GM21515 (cell line): ENCODE data around the gene SLC35A3.
"Not testable (repeated sequence)": the region's sequence is repeated elsewhere in the genome, so short reads cannot be mapped to it uniquely, and the experiment has no call there.

ENCODE experiments used
- ATAC-seq: cut with Tn5 transposase; IDR thresholded peaks from one replicate; pipeline ENCODE4 v1.9.1; 2021; ENCODE audit not compliant: unreplicated experiment

Gene SLC35A3

DNA sequence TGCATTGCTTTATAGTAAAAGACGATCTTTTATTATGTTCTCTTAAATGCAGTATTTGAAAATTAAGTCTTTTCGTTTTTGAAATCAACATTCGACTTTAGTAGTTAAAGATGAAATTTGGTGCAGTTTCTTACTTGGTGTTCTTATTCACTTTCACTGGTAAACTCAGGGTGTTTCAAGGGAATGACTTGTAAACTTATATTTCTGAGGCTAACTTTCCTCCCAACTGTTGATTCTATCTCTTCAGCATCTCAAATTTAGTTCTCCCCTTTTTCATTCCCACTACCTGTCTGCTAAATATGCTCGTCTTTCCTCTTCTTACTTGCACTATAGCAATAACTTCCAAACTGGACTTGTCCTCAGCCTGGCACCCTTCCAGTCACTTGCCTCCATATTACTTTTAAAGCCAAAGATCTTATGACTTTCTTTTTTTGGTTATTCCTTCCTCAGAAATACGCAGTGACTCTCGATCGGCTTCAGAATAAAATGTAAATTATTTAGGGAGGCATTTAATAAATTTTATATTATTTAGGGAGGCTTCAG is 988 bp downstream of the SLC35A3 start:
- ATAC-seq: no peak

DNA sequence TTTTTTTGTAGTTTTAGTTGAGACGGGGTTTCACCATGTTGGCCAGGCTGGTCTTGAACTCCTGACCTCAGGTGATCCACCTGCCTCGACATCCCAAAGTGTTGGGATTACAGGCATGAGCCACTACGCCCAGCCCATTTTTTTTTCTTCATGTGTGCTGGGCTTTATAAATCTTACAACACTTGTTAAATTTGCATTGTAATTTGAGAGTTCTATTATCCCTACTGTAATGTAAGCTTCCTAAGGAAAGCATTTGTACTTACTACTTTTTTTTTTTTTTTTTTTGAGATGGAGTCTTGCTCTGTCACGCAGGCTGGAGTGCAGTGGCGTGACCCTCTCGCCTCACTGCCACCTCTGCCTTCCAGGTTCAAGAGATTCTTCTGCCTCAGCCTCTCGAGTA is 2.3 kb downstream of the SLC35A3 start:
- not testable (repeated sequence) for ATAC-seq

DNA sequence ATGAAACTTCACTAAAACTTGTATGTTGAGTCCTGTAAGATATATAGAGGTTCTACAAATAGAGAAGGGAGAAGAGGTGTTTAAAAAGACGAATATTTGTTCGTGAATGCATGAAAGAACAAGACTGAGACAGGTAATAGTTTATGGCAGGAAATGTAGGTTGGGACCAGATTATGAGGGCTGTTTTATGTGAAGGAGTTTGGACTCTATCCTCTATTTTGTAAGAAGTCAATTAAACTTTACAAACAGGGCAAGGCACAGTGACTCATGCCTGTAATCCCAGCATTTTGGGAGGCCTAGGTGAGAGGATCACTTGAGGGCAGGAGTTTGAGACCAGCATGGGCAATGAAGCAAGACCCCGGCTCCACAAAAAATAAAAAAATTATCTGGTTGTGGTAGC is 5.7 kb downstream of the SLC35A3 start:
- ATAC-seq: no peak

DNA sequence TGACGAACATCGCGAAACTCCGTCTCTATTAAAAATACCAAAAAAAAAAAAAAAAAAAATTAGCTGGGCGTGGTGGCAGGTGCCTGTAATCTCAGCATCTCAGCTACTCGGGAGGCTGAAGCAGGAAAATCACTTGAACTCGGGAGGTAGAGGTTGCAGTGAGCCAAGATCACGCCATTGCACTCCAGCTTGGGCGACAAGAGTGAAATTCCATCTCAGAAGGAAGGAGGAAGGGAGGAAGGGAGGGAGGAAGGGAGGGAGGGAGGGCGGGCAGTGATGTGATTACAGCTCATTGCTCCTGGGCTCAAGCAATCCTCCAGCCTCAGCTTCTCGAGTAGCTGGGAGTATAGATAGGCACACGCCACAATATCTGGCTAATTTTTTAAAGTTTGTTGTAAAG is 7.5 kb downstream of the SLC35A3 start:
- not testable (repeated sequence) for ATAC-seq

DNA sequence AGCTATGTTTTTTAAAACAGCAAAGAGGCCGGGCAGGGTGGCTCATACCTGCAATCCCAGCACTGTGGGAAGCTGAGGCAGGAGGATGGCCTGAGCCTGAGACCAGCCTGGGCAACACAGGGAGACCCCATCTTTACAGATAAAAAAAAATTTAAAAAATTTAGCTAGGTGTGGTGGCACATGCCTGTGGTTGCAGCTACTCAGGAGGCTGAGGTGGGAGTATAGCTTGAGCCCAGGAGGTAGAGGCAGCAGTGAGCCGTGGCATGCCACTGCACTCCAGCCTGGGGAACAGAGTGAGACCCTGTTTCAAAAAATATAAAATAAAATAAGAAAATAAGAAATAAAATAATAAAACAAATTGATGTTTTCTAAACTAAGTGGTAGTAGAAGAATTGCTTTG is 8.4 kb downstream of the SLC35A3 start:
- ATAC-seq: no peak

DNA sequence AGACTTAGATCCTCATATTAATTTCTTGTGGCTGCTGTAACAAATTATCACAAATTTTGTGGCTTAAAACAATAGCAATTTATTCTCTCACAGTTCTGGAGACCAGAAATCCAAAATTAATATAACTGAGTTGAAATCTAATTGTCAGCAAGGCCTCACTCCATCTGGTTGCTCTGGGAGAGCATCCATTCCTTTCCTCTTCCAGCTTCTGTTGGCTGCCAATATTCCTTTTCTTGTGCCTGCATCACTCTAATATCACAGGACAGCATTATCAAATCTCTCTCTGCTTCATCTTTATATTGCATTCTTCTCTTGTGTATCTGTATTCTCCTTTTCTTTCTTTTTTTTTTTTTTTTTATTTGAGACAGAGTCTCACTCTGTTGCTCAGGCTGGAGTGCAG is 9.3 kb downstream of the SLC35A3 start:
- no peak for ATAC-seq

DNA sequence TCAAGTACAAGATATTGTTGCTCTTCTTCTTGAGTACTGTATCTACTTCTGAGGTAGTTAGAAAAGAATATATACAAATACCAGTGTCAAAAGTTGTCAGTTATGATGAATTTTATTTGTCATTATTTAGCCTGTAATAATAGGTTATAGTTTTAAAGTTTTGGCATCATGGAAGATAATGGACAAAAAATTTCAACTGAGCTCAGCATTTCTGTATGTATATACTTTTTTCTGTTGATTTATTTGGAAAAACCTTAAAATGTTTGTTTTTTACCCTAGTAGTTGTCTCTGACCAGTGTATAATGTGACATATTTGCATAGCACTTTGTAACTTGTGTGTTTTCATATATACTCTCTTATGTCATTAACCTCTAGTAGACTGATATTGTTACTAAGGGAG is 11.1 kb downstream of the SLC35A3 start:
- no peak for ATAC-seq

DNA sequence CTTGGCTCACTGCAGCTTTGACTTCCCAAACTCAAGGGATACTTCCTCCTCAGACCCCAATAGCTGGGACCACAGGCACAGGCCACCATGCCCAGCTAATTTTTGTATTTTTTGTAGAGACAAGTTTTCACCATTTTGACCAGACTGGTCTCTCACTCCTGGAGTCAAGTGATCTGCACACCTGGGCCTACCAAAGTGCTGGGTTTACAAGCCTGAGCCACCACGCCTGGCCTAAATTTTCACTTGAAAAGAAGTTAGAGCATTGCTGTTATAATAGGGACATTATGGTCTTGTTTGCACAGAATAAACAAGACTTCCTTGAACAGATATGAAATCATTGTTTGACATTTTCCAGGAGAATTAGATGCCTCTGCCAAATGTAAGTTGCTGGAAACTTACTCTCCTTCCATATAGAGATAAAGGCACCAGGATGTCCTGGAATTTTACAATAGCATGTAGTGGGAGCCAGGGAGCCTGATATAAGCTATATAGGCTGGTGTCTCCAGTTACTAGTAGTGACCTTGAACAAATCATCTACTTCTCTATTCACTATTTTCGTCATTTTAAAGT is 16.9 kb downstream of the SLC35A3 start:
- ATAC-seq: no peak

DNA sequence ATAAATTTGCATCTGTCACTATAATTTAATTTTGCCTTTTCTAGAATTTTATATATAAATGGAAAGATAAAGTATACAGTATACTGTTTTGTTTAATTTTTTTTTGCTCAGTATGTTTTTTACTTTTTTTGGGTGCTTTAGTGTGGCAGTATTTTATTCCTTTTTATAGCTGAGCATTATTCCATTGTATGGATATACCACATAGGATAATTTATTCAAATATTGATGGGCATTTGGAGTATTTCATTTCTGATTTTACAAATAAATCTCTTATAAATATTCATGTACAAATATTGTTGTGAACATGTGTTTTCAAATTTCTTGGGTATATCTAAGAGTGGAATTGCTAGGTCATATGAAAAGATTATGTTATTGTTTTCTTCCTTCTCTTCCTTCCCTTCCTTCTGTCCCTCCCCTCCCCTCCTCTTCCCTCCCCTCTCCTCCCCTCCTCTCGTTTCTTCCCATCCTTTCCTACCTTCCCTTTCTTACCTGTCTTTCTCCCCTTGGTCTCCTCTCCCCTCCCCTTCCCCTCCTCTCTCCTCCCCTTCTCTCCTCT is 18.5 kb downstream of the SLC35A3 start:
- ATAC-seq: no peak

DNA sequence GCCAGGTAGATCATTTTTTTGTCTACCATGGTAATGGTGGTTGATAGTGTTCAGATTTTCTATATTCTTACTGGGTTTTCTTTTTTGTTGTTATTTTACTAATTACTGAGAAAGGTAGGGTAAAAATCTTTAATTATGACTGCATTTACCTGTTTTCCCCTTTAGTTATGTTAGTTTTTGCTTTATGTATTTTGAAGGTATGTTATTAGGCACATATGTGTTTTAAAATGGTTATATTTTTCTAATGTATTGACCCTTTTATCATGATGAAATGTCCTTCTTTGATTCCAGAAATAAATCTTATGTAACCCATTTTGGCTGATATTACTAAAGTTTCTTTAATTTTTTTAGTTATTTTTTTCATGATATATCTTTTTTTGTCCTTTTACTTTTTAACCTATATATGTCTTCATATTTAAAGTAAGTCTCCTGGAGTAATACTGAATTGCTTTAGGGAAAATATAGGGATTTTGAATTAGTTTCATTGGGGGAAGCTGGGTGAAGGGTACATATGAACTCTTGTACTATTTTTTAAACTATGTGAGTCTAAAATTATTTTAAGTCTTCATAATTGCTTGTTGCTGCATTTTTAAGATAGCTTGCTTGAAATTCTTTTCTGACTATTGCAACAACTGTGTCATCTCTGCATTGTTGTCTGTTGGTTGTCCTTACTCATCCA is 22.4 kb downstream of the SLC35A3 start:
- no peak for ATAC-seq

DNA sequence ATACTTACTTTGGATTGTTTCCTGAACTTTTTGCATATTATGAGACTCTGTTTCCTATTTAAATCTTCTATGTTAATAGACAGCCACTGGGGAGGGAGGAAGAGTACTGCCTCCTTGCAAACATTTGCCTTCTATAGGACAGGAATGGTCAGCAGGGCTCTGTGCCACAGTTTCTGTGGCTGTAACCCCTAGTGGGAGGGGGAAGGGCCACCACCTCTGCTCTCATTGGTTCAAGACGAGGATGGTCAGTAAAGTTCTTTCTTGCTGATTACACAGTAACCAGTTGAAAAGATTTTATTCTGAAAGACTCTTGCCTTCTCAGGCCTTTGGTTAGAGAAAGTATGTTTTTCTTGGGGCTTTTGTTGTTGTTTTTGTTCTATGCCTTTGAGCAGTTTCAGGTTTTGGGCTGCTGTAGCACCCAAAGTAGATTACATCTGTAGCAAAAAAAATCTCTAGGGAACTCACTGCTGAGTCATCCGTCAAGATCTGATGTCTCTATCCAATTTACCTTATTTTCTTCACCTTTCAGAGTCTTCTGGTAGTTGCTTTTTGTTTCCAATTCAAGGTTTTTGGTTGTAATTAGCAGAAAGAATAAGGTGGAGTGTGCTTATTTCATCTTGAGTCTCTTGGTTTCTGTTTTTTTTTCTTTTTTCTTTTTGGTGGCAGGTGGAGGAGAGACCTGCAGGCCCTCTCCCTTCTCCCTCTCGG is 23.1 kb downstream of the SLC35A3 start:
- ATAC-seq: no peak

DNA sequence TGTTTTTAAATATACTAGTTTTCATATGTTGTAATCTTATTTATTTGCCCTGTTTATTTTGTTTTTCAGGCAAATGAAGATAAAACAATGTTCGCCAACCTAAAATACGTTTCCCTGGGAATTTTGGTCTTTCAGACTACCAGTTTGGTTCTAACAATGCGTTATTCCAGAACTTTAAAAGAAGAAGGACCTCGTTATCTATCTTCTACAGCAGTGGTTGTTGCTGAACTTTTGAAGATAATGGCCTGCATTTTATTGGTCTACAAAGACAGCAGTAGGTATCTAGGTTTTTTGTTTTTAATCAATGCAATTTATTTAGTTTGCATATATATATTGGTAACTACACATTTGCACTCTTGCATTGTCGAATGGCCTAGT is 23.7 kb downstream of the SLC35A3 start:
- no peak for ATAC-seq

DNA sequence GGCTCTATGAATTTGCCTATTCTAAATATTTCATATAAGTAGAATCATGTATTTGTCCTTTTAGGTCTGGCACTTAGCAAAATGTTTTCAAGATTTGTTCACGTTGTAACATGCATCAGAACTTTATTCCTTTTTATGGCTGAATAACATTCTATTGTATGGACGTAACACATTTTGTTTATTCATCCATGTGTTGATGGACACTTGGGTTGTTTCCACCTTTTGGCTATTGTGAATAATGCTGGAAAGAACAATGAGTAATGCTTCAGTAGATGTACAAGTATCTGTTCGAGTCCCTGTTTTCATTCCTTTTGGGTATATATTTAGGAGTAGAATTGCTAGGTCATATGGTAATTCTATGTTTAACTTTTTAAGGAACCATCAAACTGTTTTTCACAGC is 24.7 kb downstream of the SLC35A3 start:
- ATAC-seq: no peak

DNA sequence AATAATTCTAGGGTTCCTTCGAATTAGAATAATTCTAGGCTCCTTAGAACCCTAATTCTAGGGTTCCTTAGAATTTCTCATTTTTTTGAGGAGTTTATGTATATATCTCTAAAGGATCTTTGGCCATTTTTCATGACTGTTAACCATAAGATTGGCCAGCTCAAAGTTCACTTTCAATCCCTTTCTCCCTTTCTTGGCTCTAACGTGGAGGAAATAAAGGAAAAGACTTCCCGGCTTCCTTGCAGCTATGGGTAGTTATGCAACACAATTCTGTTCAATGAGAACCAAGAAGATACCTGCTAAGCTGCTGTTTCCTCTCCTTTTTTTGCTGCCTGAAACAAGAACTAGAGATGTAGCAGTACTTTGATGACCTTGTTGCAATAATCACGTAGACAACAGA is 27.2 kb downstream of the SLC35A3 start:
- ATAC-seq: no peak

DNA sequence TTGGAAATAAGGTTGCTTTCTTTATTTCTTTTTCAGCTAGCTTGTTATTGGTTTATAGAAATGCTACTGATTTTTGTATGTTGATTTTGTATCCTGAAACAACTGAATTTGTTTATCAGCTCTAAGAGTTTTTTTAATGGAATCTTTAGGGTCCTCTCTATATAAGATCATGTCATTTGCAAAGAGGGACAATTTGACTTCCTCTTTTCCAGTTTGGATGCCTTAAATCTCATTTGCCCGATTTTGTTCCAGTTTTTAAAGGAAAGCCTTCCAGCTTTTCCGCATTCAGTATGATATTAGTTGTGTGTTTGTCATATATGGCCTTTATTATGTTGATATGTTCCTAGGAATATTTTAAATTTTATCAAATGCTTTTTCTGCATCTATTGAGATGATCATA is 31.7 kb downstream of the SLC35A3 start:
- no peak for ATAC-seq

DNA sequence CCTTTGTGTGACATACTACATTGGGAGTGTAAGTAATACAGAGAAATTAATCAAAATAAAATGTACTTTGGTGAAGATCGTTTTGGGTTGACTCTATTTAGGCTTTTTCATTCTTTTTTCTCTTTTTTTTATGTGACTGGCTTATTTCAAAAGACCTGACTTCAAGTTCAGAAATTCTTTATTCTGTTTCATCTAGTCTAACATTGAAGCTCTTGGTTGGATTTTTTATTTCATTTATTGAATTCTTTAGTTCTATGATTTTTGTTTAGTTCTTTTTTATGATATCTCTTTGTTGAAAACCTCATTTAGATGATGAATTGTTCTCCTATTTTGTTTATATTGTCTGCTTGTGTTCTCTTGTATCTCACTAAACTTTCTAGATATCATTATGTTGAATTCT is 35.6 kb downstream of the SLC35A3 start:
- ATAC-seq: no peak

DNA sequence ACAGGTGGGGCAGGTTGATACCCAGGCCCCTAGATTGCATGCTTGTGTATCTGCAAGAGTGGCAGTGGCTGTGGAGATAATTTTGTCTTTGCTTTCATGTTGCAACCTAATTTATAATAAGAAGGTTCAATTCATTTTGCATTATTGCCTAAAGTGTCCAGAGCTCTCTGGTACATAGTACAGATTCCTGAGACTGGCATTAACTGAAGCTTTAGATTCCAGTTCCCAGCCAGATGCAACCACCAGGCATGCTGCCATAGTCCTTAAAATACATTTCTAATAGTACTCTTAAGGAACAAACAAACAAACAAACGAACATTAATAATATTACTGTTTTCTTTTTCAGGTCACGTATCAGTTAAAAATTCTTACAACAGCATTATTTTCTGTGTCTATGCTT is 36.9 kb downstream of the SLC35A3 start:
- no peak for ATAC-seq

DNA sequence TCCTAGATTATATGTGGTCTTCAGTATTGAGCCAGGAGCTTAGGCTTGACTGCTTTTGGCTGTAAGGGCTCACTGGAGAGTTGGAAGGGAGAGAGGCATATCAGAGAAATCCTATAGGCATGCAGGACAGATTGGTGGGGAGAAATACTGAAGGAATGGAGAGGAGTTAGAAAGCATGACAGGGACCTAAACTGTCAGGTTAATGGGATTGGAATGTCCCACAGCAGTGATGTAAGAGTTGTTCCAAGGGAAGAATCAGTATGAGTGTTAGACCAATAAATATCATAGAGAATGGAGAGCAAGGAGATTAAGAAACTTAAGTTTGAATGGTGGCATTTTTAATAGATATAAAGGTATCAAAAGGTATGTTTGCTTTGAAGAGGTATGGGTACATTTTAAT is 39.7 kb downstream of the SLC35A3 start:
- ATAC-seq: no peak

DNA sequence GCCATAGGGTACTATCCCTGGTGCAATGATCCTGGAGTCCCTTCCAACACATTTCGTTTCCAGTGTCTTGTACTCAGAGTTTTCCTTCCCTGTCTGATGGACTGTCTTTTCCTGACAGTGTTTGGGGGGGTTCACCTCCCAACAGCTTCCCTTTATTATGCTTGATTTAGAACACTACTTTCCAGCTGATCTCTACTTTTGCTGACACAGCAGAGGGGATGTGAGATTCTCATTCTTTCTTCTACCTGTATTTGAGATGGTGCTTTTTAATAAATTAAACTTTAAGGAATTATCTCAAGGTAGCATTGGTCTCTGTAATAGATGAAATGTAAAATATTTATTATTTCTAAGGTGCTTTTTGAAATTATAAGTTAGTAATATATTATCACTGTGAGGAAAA is 41.0 kb downstream of the SLC35A3 start:
- ATAC-seq: no peak

DNA sequence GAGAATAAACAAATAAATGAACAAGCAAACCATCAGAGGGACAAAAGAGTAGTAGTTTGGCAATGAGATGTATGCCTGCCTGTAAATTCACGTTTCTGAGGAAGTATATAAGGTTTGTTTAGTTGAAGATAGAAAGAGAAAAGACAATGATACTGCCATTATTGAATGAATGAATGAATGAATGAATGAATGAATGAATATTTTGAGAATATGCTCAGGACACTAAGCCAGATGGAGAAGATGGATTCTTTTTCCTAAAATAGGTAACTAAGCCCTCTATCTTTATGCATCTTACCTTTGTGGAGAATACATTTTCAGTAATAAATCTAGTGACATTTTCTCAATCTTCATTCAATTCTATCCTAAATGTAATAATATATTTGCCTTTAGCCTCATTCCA is 49.4 kb downstream of the SLC35A3 start:
- ATAC-seq: no peak

DNA sequence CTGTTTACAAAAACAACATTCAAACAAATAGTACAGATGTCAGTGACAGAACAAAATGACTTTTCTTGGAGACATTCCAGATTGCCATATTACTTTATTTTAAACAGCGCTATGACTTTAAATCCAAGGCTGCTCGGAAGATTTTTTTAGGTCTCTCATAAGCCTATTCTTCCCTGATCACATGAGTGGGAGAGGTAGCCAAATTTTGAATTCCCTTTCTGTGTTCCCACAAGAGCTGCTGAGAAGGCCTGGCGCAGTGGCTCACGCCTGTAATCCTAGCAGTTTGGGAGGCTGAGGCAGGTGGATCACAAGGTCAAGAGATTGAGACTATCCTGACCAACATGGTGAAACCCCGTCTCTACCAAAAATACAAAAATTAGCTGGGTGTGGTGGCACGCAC is 53.7 kb downstream of the SLC35A3 start:
- no peak for ATAC-seq

DNA sequence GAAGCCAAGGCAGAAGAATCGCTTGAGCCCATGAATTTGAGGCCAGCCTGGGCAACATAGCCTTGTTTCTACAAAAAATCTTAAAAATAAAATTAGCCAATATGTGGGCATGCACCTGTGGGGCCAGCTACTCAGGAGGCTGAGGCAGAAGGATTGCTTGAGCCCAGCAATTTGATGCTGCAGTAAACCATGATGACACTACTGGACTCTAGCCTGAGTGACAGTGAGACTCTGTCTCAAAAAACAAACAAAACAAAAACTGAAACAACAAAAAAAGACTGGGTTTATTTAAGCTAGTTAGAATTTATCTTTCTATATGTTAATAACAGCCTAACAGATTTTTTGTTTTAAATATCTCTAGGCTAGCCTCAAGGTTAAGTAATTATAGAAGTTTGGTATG is 57.4 kb downstream of the SLC35A3 start:
- ATAC-seq: no peak
